ENCODE measurements around the gene UNC13D.

- no peak for TF ChIP-seq CTCF (IDR thresholded peaks at IDR 0.05)
- no peak for TF ChIP-seq POLR2A (IDR thresholded peaks at IDR 0.05)
- TF ChIP-seq POLR2AphosphoS5 (IDR thresholded peaks at IDR 0.05; ENCODE audit: insufficient read depth in 1 of 2, low read depth in 1 of 2): peak; percentile 63 to 79
These were observed 20.3 kb upstream of the UNC13D start for GRCh38 chr17:75864448-75864871.
